ENCODE data around the gene RELA. TPM values are rescaled to one million over a fixed set of nuclear protein-coding genes. Genes with fewer than 3 reads are reported as not detected.

The RELA gene
- total and polyA plus RNA-seq, 2 donors (not counting 1 experiment from before 2014, with no cell fraction given): 124 to 154 TPM

DNA sequence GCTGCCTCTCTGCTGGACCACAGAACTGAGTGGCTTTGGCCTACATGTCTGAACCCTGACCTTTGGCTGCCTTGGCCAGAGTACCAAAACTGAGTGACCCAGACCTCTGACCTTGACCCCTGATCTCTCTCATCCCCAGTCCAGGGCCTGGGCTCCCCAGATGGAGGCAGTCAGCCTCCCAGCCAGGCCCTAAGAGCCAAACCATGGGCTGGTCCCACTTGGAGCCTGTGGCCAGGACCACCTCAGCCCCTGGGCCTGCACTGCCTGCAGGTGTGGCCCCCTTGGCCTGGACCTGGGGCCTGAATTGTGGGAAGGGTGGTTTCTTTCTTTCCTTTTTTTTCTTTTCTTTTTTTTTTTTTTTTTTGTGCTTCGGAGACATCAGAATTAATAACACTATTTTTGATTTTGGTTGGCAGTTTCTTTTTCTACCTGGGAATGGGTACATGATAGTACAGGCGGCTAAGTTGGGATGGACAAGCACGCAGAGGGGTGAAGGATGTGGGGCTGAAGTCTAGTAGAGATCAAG lies 25.6 kb downstream of the RELA start:
- peak overlapping the region; percentile 99 for H3K4me3 Mint-ChIP-seq
- H3K9me3 Mint-ChIP-seq (ENCODE audit: insufficient read depth): no peaks in the 10 kb centered on the region
- POLR2A ChIA-PET: interaction anchor here (0.7 to 5.0 kb wide), 7 partner anchors 9 to 838 kb away, joined by 3 to 116 read pairs (median 7); partner anchors contain the start of gene RELA
- H3K27me3 Mint-ChIP-seq: no peaks in the 10 kb centered on the region
- DNase-seq (no peak), ATAC-seq (ENCODE audit: low read depth) (no peak)
- WGBS (ENCODE audit: insufficient coverage): 100% methylated on average over 1 of the region's 3 CpGs
- H3K27ac Mint-ChIP-seq: peak overlapping the region; percentile 98
- intact Hi-C loops (cut with micrococcal nuclease): no loop called here
- H3K4me1 Mint-ChIP-seq: peaks cover 41% of the 10 kb centered on the region
- peaks cover 31 to 59% of the 10 kb centered on the region in 2 donors for H3K4me1 ChIP-seq (ENCODE audit: control insufficient read depth in 2 of 2, insufficient read depth in 2 of 2, low read length in 2 of 2)
- no peak overlapping the region for H2AFZ ChIP-seq (ENCODE audit: insufficient read depth, low read depth, low read length, poor library complexity, severe bottlenecking)
- no peaks in the 10 kb centered on the region for H3K27me3 ChIP-seq (replicated peaks in 1 of 4; ENCODE audit: control extremely low read depth in 1 of 4, control insufficient read depth in 3 of 4, insufficient read depth in 4 of 4, low read length in 3 of 4)
- H3K4me3 ChIP-seq (ENCODE audit: control extremely low read depth in 1 of 5, extremely low read depth in 1 of 5, insufficient read depth in 1 of 5, low read depth in 2 of 5, low read length in 4 of 5): no peak overlapping the region
- CTCF ChIA-PET: interaction anchor here (0.9 to 7.4 kb wide), 6 partner anchors 10 to 307 kb away, joined by 3 to 86 read pairs (median 6); partner anchors contain the start of gene KAT5
- H3K27ac ChIP-seq (ENCODE audit: low read length in 2 of 2): peak overlapping the region; percentile 100
- TF ChIP-seq EZH2 (IDR thresholded peaks at IDR 0.05; ENCODE audit: borderline replicate concordance, insufficient read depth, low read depth, low read length, poor library complexity, severe bottlenecking): no peak
- TF ChIP-seq, protein P1, sequence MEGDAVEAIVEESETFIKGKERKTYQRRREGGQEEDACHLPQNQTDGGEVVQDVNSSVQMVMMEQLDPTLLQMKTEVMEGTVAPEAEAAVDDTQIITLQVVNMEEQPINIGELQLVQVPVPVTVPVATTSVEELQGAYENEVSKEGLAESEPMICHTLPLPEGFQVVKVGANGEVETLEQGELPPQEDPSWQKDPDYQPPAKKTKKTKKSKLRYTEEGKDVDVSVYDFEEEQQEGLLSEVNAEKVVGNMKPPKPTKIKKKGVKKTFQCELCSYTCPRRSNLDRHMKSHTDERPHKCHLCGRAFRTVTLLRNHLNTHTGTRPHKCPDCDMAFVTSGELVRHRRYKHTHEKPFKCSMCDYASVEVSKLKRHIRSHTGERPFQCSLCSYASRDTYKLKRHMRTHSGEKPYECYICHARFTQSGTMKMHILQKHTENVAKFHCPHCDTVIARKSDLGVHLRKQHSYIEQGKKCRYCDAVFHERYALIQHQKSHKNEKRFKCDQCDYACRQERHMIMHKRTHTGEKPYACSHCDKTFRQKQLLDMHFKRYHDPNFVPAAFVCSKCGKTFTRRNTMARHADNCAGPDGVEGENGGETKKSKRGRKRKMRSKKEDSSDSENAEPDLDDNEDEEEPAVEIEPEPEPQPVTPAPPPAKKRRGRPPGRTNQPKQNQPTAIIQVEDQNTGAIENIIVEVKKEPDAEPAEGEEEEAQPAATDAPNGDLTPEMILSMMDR (IDR thresholded peaks at IDR 0.05): no peak
- peaks cover 90% of the 10 kb centered on the region for H3K79me2 ChIP-seq (ENCODE audit: control insufficient read depth, insufficient read depth, low read length)
- H3K9me3 ChIP-seq (ENCODE audit: control extremely low read depth in 1 of 3, control insufficient read depth in 2 of 3, insufficient read depth in 1 of 3, low read length in 2 of 3): no peaks in the 10 kb centered on the region
- peaks cover 0 to 43% of the 10 kb centered on the region in 2 experiments for H3K36me3 ChIP-seq (replicated peaks in 1 of 2; ENCODE audit: control extremely low read depth in 1 of 2, control insufficient read depth in 1 of 2, extremely low read depth in 1 of 2, insufficient read depth in 2 of 2, low read length in 1 of 2)
- peaks cover 60% of the 10 kb centered on the region for H4K20me1 ChIP-seq (ENCODE audit: control insufficient read depth, insufficient read depth, low read length, poor library complexity, severe bottlenecking)
- no peak overlapping the region for H3K9ac ChIP-seq (ENCODE audit: low read length)
- H3K4me2 ChIP-seq (replicated peaks; ENCODE audit: low read depth, low read length, poor library complexity, severe bottlenecking): peak overlapping the region; percentile 96

All from B cell (primary cell).